CD14-positive monocyte (primary cell): ENCODE data around the gene GAK. TPM values are rescaled to one million over a fixed set of nuclear protein-coding genes. Genes with fewer than 3 reads are reported as not detected.

Experiments
- DNase-seq, 3 donors: peaks; one replicate each; pipeline ENCODE4 v3.0.0-alpha.2; 2011 to 2022
- H2AFZ ChIP-seq: 2 replicates; pipeline ENCODE4 v1.6.0; 2012; ENCODE audit warnings: mild to moderate bottlenecking, low read depth, low read length, inconsistent platforms; ENCODE audit not compliant: insufficient read depth, poor library complexity, severe bottlenecking
- H3K27ac ChIP-seq, 2 donors: 1 replicate in 1 of 2; 2 replicates in 1 of 2; pipeline ENCODE4 v1.5.1; 2012 to 2013; ENCODE audit warnings: low read length in 2 of 2, control low read depth in 1 of 2, inconsistent platforms in 1 of 2, low read depth in 1 of 2, mild to moderate bottlenecking in 1 of 2
- H3K27me3 ChIP-seq, 2 donors: one replicate each; pipeline versions ENCODE4 v1.6.0 to v1.6.1; 2011 to 2013; ENCODE audit warnings: low read length in 2 of 2; ENCODE audit not compliant: control insufficient read depth in 2 of 2, insufficient read depth in 2 of 2
- H3K36me3 ChIP-seq, 2 donors: replicated peaks in 1 of 2; 1 replicate in 1 of 2; 2 replicates in 1 of 2; pipeline versions ENCODE4 v1.5.1 to v1.6.1; 2012 to 2013; ENCODE audit warnings: low read length in 2 of 2, control low read depth in 1 of 2, inconsistent platforms in 1 of 2, mild to moderate bottlenecking in 1 of 2; ENCODE audit not compliant: insufficient read depth in 2 of 2, control insufficient read depth in 1 of 2
- H3K4me1 ChIP-seq, 2 donors: 1 replicate in 1 of 2; 2 replicates in 1 of 2; pipeline versions ENCODE4 v1.5.1 to v1.6.1; 2012 to 2013; ENCODE audit warnings: low read length in 2 of 2, control low read depth in 1 of 2, inconsistent platforms in 1 of 2, mild to moderate bottlenecking in 1 of 2, moderate library complexity in 1 of 2; ENCODE audit not compliant: insufficient read depth in 2 of 2, control insufficient read depth in 1 of 2
- H3K4me2 ChIP-seq: replicated peaks from 2 replicates; pipeline ENCODE3; 2012; ENCODE audit warnings: low read length, moderate library complexity, mild to moderate bottlenecking; ENCODE audit not compliant: poor library complexity, severe bottlenecking; ENCODE audit errors: extremely low read depth
- H3K4me3 ChIP-seq, 3 experiments: fragments of 200-600 bp in 1 of 3; sonication (generic) in 1 of 3; replicated peaks in 1 of 3; 1 replicate in 2 of 3; 2 replicates in 1 of 3; pipeline ENCODE4 v1.5.1; 2011 to 2013; ENCODE audit warnings: low read length in 3 of 3, mild to moderate bottlenecking in 3 of 3, control low read depth in 2 of 3, low read depth in 2 of 3, inconsistent platforms in 1 of 3, moderate library complexity in 1 of 3
- H3K79me2 ChIP-seq: 2 replicates; pipeline ENCODE4 v1.6.0; 2012; ENCODE audit warnings: mild to moderate bottlenecking, control low read depth, inconsistent platforms, low read length, moderate library complexity; ENCODE audit not compliant: insufficient read depth
- H3K9ac ChIP-seq: 2 replicates; pipeline ENCODE4 v1.6.0; 2017; ENCODE audit warnings: low read length, mild to moderate bottlenecking; ENCODE audit not compliant: insufficient read depth, poor library complexity, severe bottlenecking
- H3K9me3 ChIP-seq, 2 donors: replicated peaks in 1 of 2; 1 replicate in 1 of 2; 2 replicates in 1 of 2; pipeline versions ENCODE4 v1.5.1 to v1.6.1; 2012 to 2013; ENCODE audit warnings: low read length in 2 of 2, control low read depth in 1 of 2; ENCODE audit not compliant: control insufficient read depth in 1 of 2, insufficient read depth in 1 of 2
- H4K20me1 ChIP-seq: 2 replicates; pipeline ENCODE4 v1.6.0; 2012; ENCODE audit warnings: mild to moderate bottlenecking, low read length, control low read depth, moderate library complexity; ENCODE audit not compliant: insufficient read depth
- H3K27ac Mint-ChIP-seq, 7 donors: one replicate each; pipeline ENCODE4 v1.8.0; 2020; ENCODE audit warnings: mild to moderate bottlenecking in 7 of 7, mixed read lengths in 7 of 7, moderate library complexity in 6 of 7, inconsistent platforms in 2 of 7
- H3K27me3 Mint-ChIP-seq, 3 donors: one replicate each; pipeline ENCODE4 v1.8.0; 2021 to 2022; ENCODE audit warnings: low read depth in 3 of 3, mild to moderate bottlenecking in 3 of 3, mixed read lengths in 3 of 3, moderate library complexity in 3 of 3, inconsistent platforms in 1 of 3
- H3K36me3 Mint-ChIP-seq, 2 donors: one replicate each; pipeline ENCODE4 v1.8.0; 2020; ENCODE audit warnings: mixed read lengths in 2 of 2, inconsistent platforms in 1 of 2, mild to moderate bottlenecking in 1 of 2
- H3K4me1 Mint-ChIP-seq: one replicate; pipeline ENCODE4 v1.8.0; 2020; ENCODE audit warnings: mild to moderate bottlenecking, mixed read lengths
- H3K4me3 Mint-ChIP-seq, 2 donors: one replicate each; pipeline ENCODE4 v1.8.0; 2020; ENCODE audit warnings: mild to moderate bottlenecking in 2 of 2, mixed read lengths in 2 of 2, moderate library complexity in 1 of 2
- H3K9me3 Mint-ChIP-seq, 7 donors: one replicate each; pipeline ENCODE4 v1.8.0; 2020 to 2022; ENCODE audit warnings: mixed read lengths in 7 of 7, mild to moderate bottlenecking in 6 of 7, moderate library complexity in 6 of 7, inconsistent platforms in 2 of 7
- CTCF ChIP-seq: fragments of 200-600 bp; IDR thresholded peaks from one replicate; pipeline ENCODE4 v1.8.0; 2022; ENCODE audit warnings: antibody characterized with exemption, mild to moderate bottlenecking
- WGBS: methylation state at CpG from one replicate; pipeline ENCODE4 v1.1.5; 2013; ENCODE audit warnings: missing lambda C conversion rate; ENCODE audit not compliant: insufficient coverage; 5-methylcytosine and 5-hydroxymethylcytosine counted together
- intact Hi-C, 2 donors: fragments of 100-400 bp; cut with micrococcal nuclease; formaldehyde crosslinking; loops; one replicate each; pipeline versions ENCODE4 v1.15.0 to v1.15.1; 2023
- polyA plus RNA-seq, 3 donors: library from polyadenylated mRNA; depleted of rRNA in 1 of 3; unstranded in 2 of 3; stranded (reverse) in 1 of 3; fragments of 300-500 nt in 2 of 3; fragments of >200 nt in 1 of 3; fragmentation: Illumina TruSeq in 2 of 3; gene quantifications; 1 replicate in 2 of 3; 2 replicates in 1 of 3; pipeline ENCODE4 v1.2.3, GENCODE V29; 2012 to 2021

The GAK gene
- polyA plus RNA-seq, 3 donors, result 40.3 to 88.7 (median 54.9) TPM

GRCh38 chr4:898123-898522 is 34.0 kb downstream of the GAK start:
- Mint-ChIP-seq H3K27me3 (no peaks in the 10 kb centered on the region), H3K4me1 (no peaks in the 10 kb centered on the region), H3K36me3 (peaks cover 64 to 95% of the 10 kb centered on the region in 2 donors), H3K27ac (no peak overlapping the region), H3K4me3 (no peak overlapping the region), H3K9me3 (no peaks in the 10 kb centered on the region)
- intact Hi-C loops, result no loop called here
- Histone ChIP-seq H4K20me1 (peaks cover 88% of the 10 kb centered on the region), H3K36me3 (peaks cover 71 to 98% of the 10 kb centered on the region in 2 donors), H3K4me3 (no peak overlapping the region), H3K9ac (no peak overlapping the region), H3K4me1 (no peaks in the 10 kb centered on the region), H3K4me2 (no peak overlapping the region), H2AFZ (no peak overlapping the region), H3K9me3 (no peaks in the 10 kb centered on the region), H3K27me3 (no peaks in the 10 kb centered on the region), H3K79me2 (peaks cover 25% of the 10 kb centered on the region), H3K27ac (no peak overlapping the region)
- DNase-seq, result no peak
- TF ChIP-seq CTCF, result no peak
- 98% methylated on average over 8 of the region's 15 CpGs for WGBS

DNA sequence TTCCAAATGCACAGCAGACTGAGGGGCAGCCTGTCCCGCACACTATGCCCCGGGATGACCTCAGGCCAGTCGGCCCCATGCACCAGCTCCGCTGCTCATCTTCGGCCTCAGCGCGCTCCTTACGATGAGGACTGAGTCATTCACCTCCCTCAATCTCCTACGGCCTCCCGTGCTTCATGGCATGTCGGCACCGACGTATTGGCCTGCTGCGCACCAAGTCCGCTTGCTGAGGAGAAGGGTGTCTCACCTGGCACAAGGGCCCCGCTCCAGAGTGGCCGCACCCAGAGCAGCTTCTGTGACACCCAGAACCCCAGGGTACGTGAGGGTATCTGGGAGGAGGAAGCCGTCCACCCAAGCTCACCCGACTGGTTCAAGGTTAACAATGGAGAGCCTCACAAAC is 35.5 kb downstream of the GAK start:
- Mint-ChIP-seq H3K36me3 (peaks cover 67 to 96% of the 10 kb centered on the region in 2 donors), H3K27me3 (peaks cover 0 to 2% (median 0%) of the 10 kb centered on the region in 3 donors), H3K4me3 (no peak overlapping the region), H3K9me3 (no peaks in the 10 kb centered on the region), H3K27ac (peak overlapping the region in 3 of 7 donors; percentile 17 to 81 (median 27)), H3K4me1 (no peaks in the 10 kb centered on the region)
- intact Hi-C loops, result no loop called here
- peaks cover 18% of the 10 kb centered on the region for H3K79me2 ChIP-seq
- H3K27ac ChIP-seq, result no peak overlapping the region
- WGBS, result 100% methylated on average over 12 of the region's 20 CpGs
- no peaks in the 10 kb centered on the region for H3K9me3 ChIP-seq
- peaks cover 86% of the 10 kb centered on the region for H4K20me1 ChIP-seq
- no peaks in the 10 kb centered on the region for H3K4me1 ChIP-seq
- no peaks in the 10 kb centered on the region for H3K27me3 ChIP-seq
- H3K4me2 ChIP-seq, result no peak overlapping the region
- peaks cover 73 to 98% of the 10 kb centered on the region in 2 donors for H3K36me3 ChIP-seq
- H2AFZ ChIP-seq, result no peak overlapping the region
- no peak overlapping the region for H3K4me3 ChIP-seq
- TF ChIP-seq CTCF, result no peak
- H3K9ac ChIP-seq, result no peak overlapping the region
- no peak for DNase-seq
